ENCODE data around the gene PCBP3.

GRCh38 chr21:45872471-45872870 is 228.9 kb downstream of the PCBP3 start:
- no peak for TF ChIP-seq GATA2 (IDR thresholded peaks at IDR 0.05; ENCODE audit: low read depth, low read length)
- no peak for TF ChIP-seq GATA3 (IDR thresholded peaks at IDR 0.05; ENCODE audit: low read depth, low read length)
